ENCODE results near the gene FURIN. TPM values are rescaled to one million over a fixed set of nuclear protein-coding genes. Genes with fewer than 3 reads are reported as not detected.
A peak's percentile ranks its signal among the peaks of the same experiment; 100 is the strongest.

Gene FURIN
- total RNA-seq, 1 donor from 2014 or later, result 122 TPM

GRCh38 chr15:90869140-90869541, 753 bp downstream of the FURIN start:
- FAIRE-seq, result no peak
- no peak overlapping the region for H3K4me3 Mint-ChIP-seq (ENCODE audit: unreplicated experiment)

GRCh38 chr15:90869601-90870353, 1.4 kb downstream of the FURIN start:
- H3K4me3 ChIP-seq (ENCODE audit: insufficient read depth, low read depth, low read length), result no peak overlapping the region
- Mint-ChIP-seq H3K4me3 (ENCODE audit: unreplicated experiment) (peak overlapping the region; percentile 93), H3K9me3 (ENCODE audit: unreplicated experiment) (no peaks in the 10 kb centered on the region), H3K36me3 (ENCODE audit: low read depth, unreplicated experiment) (peaks cover 5% of the 10 kb centered on the region), H3K4me1 (ENCODE audit: low read depth, unreplicated experiment) (peaks cover 35% of the 10 kb centered on the region), H3K27me3 (ENCODE audit: low read depth, unreplicated experiment) (peaks cover 5% of the 10 kb centered on the region), H3K27ac (ENCODE audit: unreplicated experiment) (peak overlapping the region; percentile 96)
- peak; percentile 92 for DNase-seq (ENCODE audit: low read depth)
- H3K9me3 ChIP-seq (ENCODE audit: insufficient read depth, low read depth, low read length), result no peaks in the 10 kb centered on the region
- H3K4me1 ChIP-seq (ENCODE audit: insufficient read depth, low read length), result peaks cover 50% of the 10 kb centered on the region
- peak overlapping the region; percentile 18 for H2AFZ ChIP-seq (ENCODE audit: low read depth, low read length)
- H3K4me2 ChIP-seq (ENCODE audit: low read length), result peak overlapping the region; percentile 99
- FAIRE-seq, result no peak
- peaks cover 11% of the 10 kb centered on the region for H4K20me1 ChIP-seq (ENCODE audit: insufficient read depth, low read length)
- peak overlapping the region; percentile 95 for H3K27ac ChIP-seq (ENCODE audit: low read depth, low read length)
- peaks cover 47% of the 10 kb centered on the region for H3K79me2 ChIP-seq (ENCODE audit: insufficient read depth, low read length)
- TF ChIP-seq EZH2 (IDR thresholded peaks at IDR 0.05; ENCODE audit: insufficient read depth, low read length) (no peak), CTCF (IDR thresholded peaks at IDR 0.05; ENCODE audit: insufficient read depth, low read depth, low read length) (no peak)
- H3K36me3 ChIP-seq (ENCODE audit: insufficient read depth, low read length), result no peaks in the 10 kb centered on the region
- no peaks in the 10 kb centered on the region for H3K27me3 ChIP-seq (ENCODE audit: insufficient read depth, low read length)
- H3K9ac ChIP-seq (ENCODE audit: low read length), result peak overlapping the region; percentile 80

More at GRCh38 chr15:90869140-90869541, 753 bp downstream of the FURIN start:
- no peak for TF ChIP-seq CTCF (IDR thresholded peaks at IDR 0.05; ENCODE audit: insufficient read depth, low read depth, low read length)
- TF ChIP-seq EZH2 (IDR thresholded peaks at IDR 0.05; ENCODE audit: insufficient read depth, low read length), result no peak
- no peaks in the 10 kb centered on the region for H3K9me3 Mint-ChIP-seq (ENCODE audit: unreplicated experiment)
- Histone ChIP-seq H3K4me3 (ENCODE audit: insufficient read depth, low read depth, low read length) (no peak overlapping the region), H3K4me2 (ENCODE audit: low read length) (peak overlapping the region; percentile 99), H3K9ac (ENCODE audit: low read length) (peak overlapping the region; percentile 80), H3K9me3 (ENCODE audit: insufficient read depth, low read depth, low read length) (no peaks in the 10 kb centered on the region), H3K79me2 (ENCODE audit: insufficient read depth, low read length) (peaks cover 40% of the 10 kb centered on the region), H3K4me1 (ENCODE audit: insufficient read depth, low read length) (peaks cover 45% of the 10 kb centered on the region), H3K27me3 (ENCODE audit: insufficient read depth, low read length) (no peaks in the 10 kb centered on the region), H2AFZ (ENCODE audit: low read depth, low read length) (peak overlapping the region; percentile 18), H3K27ac (ENCODE audit: low read depth, low read length) (peak overlapping the region; percentile 95), H3K36me3 (ENCODE audit: insufficient read depth, low read length) (no peaks in the 10 kb centered on the region), H4K20me1 (ENCODE audit: insufficient read depth, low read length) (peaks cover 7% of the 10 kb centered on the region)
- H3K4me1 Mint-ChIP-seq (ENCODE audit: low read depth, unreplicated experiment), result peaks cover 33% of the 10 kb centered on the region
- peaks cover 5% of the 10 kb centered on the region for H3K27me3 Mint-ChIP-seq (ENCODE audit: low read depth, unreplicated experiment)
- peaks cover 5% of the 10 kb centered on the region for H3K36me3 Mint-ChIP-seq (ENCODE audit: low read depth, unreplicated experiment)
- no peak for DNase-seq (ENCODE audit: low read depth)
- H3K27ac Mint-ChIP-seq (ENCODE audit: unreplicated experiment), result peak overlapping the region; percentile 96

All from astrocyte (in vitro differentiated cells and primary cell).